Heart left ventricle (tissue), 13 donors: ENCODE results near the gene C17orf78.

ENCODE experiments used
- CTCF ChIP-seq, 12 donors: fragments of 200-600 bp; sonication (generic) in 4 of 12; IDR thresholded peaks; one replicate each; pipeline versions ENCODE4 v1.5.0 to v1.8.0; 2018 to 2022; ENCODE audit warnings: antibody characterized with exemption in 12 of 12, mild to moderate bottlenecking in 5 of 12
- POLR2A ChIP-seq, 2 donors: fragments of 450-650 bp; IDR thresholded peaks; one replicate each; pipeline ENCODE4 v1.6.1; 2017; ENCODE audit warnings: antibody characterized with exemption in 2 of 2, mild to moderate bottlenecking in 2 of 2, moderate library complexity in 2 of 2
- donor health status: ischemic (EF 13 %, LVEDD 7.1; RV severe dilation, severe dysfunction).
- donor health status: DM: no; HTN: yes; CAD: no.
- donor health status: DM: no; HTN: no; CAD: no.
- donor health status: ischemic (EF 25% LVEDD 6.9; RV normal size, moderate dysfunction).
- donor health status: ischemic (EF 25% LVEDD 5.7; RV mildly dilated, moderate dysfunction).
- donor health status: ischemic (EF 35%, LVEDD 5.7; RV mildly dilated, moderate dysfunction).
- donor health status: nonischemic (EF 11% LVEDD 7.7; RV severe dilation, severe dysfunction).
- donor health status: DM: yes; HTN: yes; CAD: no.
- donor health status: PGD.
- donor health status: ischemic (EF 29% LVEDD 5.4; RV normal size, mild dysfunction).
- donor health status: nonischemic (EF 23%, LVEDD 6.1; RV moderate dilation, normal function).

- no peak for TF ChIP-seq POLR2A (IDR thresholded peaks at IDR 0.05)
- TF ChIP-seq CTCF (IDR thresholded peaks at IDR 0.05): no peak
These were observed 54.4 kb downstream of the C17orf78 start for GRCh38 chr17:37430051-37430627.
